NCI-H128 (cell line): ENCODE measurements around the gene RALGAPA1.
"Not testable (repeated sequence)": the region's sequence is repeated elsewhere in the genome, so short reads cannot be mapped to it uniquely, and the experiment has no call there.

Experiments used
- DNase-seq: peaks from one replicate; lab custom pipeline; 2025; ENCODE audit not compliant: unreplicated experiment; lab: John Stamatoyannopoulos, UW

Gene RALGAPA1

DNA sequence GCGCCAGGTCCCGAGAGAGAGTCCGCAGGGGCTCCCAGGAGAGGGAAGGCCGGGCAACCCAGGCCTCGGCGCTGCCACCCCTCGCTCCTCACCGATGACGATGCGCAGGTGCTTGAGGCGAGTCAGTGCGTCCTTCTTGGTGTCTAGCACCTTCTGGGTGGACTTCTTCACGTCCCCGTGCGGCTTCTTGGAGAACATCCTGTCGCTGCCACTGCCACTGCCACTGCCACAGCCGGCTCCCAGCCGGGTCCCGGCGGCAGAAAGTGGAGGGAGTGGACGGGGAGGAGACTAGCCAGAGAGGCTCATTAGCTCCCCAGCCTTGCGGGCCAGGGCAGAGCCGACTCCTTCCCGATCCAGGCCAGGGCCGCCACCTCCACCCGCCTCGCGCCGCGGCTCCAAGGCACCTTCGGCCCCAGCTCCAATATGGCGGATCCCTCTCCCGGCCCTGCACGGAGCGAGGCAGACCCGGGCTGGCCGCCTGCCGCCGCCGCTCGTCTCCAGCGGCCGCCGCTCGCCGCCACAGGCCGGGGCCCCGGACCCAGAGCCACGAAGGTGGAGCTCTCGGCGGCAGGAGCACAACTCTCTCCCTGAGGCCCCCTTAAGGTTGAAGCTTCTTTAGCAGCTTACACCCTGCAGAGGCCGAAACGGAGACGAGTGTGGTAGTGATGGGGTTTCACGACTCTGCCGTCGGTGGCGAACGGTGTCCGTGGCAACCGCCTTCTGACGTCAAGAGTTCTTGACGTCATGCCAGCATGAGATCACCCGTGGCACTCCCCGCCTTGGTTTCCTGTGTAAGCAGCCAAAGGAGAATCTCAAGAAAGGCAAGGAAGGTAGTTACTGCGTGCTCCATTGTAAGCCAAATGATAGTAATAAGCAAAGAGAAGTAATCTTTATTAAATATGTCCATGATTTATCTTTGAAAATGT, at the start of gene RALGAPA1:
Gene RALGAPA1, minus strand, starts transcription at position 658 of the 926 bp plus-strand sequence. Its CDS starts 460 bp downstream, at position 198.
- peak; percentile 83 for DNase-seq

DNA sequence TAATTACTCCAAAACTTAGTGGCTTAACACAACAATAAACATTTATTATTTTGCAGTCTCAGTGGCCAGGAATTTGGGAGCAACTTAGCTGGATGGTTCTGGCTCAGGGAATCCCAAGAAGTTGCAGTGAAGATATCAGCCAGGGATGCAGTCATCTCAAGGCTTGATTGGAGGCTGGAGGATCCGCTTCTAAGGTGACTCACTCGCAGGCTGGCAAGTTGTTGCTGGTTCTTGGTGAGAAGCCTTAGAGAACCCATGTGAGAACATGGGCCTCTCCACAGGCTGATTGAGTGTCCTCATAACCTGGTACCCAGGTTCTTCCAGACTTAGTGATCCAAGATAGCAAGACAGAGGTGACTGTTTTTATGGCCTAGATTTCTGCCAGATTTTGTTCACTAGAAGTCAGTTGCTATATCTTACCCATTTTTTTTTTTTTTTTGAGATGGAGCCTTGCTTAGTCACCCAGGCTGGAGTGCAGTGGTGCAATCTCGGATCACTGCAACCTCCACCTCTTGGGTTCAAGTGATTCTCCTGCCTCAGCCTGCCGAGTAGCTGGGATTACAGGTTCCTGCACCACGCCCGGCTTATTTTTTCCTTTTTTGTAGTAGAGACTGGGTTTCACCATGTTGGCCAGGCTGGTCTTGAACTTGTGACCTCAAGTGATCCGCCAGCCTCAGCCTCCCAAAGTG, 49.6 kb upstream of the RALGAPA1 start:
- DNase-seq = no peak

DNA sequence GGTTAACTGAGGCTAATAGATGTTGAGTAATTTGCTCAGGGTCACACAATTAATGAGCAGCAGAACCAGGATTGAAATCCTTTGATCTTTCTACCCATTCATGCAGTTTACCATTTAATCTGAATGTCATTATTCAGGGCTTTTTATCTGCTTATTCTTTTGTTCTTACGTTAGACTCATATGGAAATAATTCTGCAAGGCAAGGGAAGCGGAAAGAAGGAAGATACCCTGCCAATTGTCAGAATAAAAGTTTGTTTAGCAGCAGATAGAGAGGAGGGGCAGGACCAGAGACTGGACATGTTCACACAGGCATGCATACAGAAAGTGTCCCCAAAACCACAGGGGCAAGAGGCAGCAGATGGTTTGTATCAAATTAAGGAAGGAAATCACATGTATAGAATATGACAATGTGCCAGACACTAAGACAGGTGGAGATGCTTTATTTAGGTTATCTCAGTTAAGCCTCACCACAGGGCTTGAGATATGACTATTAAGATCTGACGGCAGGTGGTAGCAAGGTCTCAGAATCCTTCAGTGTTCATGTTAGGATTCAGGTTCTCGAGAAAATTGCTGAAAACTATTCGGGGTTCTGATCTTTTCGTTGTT, 46.9 kb upstream of the RALGAPA1 start:
- no peak for DNase-seq

DNA sequence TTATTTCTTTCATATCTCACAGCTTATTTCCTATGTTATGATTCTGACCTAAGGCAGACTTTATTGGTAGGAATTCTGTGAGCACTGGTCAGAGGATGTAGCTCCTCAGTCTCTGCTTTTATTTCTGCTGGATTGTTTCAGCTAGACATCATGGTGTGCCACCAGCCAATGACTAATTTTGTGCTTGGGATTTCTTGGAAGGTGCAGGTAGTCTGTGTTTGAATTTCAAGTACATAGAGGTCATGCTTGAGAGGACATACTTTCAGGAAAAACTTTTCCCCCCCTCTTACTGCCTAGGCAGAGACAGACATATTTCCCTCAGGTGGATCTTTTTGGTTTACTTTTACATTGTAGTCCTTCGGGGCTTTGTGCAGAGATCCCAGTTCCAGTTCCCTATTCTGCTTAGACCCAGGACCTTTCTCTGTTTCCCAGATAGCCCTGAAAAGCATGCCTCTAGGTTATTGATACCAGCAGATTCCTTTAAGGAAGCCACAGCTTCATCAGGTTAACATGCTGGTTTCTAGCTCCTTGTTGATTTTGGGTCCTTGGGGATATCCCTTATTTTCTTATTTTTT, 45.7 kb upstream of the RALGAPA1 start:
- DNase-seq = no peak

GRCh38 chr14:35853225-35853624, 44.1 kb upstream of the RALGAPA1 start:
- DNase-seq = no peak

DNA sequence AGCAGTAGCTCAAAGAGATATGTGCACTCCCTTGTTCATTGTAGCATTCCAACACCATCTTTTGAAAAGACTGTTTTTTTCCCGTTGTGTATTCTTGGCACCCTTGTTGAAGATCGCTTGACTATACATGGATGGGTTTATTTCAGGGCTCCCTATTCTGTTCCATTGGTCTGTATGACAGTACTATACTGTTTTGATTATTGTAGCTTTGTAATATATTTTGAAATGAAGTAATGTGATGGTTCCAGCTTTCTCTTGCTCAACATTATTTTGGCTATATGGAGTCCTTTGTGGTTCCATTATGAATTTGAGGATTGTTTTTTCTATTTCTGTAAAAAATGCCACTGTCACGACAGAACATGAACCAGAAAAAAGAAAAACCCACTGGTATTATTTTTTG, 42.7 kb upstream of the RALGAPA1 start:
- no peak for DNase-seq

- DNase-seq = no peak
Observed at GRCh38 chr14:35849122-35849521, 40.0 kb upstream of the RALGAPA1 start.

DNA sequence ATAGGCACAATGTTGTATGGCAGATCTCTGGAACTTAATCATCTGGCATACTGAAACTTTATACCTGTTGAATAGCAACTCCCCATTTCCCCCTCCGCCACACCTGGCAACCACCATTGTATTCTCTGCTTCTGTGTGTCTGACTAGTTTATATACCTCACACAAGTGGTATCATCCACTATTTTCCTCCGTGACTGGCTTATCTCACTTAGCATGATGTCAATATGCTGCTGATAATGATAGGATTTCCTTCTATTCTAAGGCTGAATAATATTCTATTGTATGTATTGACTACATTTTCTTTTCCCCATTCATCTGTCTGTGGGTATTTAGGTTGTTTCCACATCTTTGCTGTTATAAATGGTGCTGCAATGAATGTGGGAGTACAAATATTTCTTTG, 38.5 kb upstream of the RALGAPA1 start:
- DNase-seq = no peak

- no peak for DNase-seq
Observed at GRCh38 chr14:35844494-35844893, 35.4 kb upstream of the RALGAPA1 start.

DNA sequence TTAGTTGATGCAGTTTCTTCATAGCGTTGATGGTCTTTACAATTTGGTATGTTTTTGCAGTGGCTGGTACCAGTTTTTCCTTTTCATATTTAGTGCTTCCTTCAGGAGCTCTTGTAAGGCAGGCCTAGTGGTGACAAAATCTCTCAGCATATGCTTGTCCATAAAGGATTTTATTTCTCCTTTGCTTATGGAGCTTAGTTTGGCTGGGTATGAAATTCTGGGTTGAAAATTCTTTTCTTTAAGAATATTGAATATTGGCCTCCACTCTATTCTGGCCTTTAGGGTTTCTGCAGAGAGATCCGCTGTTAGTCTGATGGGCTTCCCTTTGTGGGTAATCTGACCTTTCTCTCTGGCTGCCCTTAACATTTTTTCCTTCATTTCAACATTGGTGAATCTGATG, 33.1 kb upstream of the RALGAPA1 start:
- not testable (repeated sequence) for DNase-seq

- DNase-seq = not testable (repeated sequence)
Observed at GRCh38 chr14:35841704-35842103, 32.6 kb upstream of the RALGAPA1 start.

GRCh38 chr14:35835208-35835982, 26.3 kb upstream of the RALGAPA1 start:
- DNase-seq = no peak

DNA sequence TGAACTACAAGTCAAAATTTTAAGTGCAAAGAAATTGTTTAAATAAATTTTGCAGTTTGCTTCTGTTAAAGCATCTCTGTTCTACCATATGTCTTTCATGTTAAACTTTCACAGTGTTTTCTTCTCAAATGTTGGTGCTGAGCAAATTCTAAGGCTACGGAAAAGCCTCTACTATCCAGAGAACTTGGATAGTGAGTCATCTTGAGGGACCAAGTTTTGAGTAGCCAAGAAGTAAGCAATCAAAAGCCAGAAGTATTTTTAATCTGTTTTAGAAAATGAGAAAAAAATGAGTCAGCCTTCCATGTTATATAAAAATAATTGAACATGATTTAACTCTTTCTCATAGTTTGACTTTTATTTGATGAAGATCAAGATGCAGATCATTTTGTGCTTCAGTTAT, 20.4 kb upstream of the RALGAPA1 start:
- no peak for DNase-seq

GRCh38 chr14:35827678-35828472, 18.8 kb upstream of the RALGAPA1 start:
- no peak for DNase-seq

GRCh38 chr14:35826952-35827416, 17.9 kb upstream of the RALGAPA1 start:
- DNase-seq = no peak

- DNase-seq = peak; percentile 95
Observed at GRCh38 chr14:35826218-35826951, 17.3 kb upstream of the RALGAPA1 start, which contains the start of gene BRMS1L. TSS of gene BRMS1L (plus strand) at chr14:35826338. CDS start at chr14:35826517, 179 bp downstream.

- no peak for DNase-seq
Observed at GRCh38 chr14:35825968-35826217, 16.8 kb upstream of the RALGAPA1 start.

DNA sequence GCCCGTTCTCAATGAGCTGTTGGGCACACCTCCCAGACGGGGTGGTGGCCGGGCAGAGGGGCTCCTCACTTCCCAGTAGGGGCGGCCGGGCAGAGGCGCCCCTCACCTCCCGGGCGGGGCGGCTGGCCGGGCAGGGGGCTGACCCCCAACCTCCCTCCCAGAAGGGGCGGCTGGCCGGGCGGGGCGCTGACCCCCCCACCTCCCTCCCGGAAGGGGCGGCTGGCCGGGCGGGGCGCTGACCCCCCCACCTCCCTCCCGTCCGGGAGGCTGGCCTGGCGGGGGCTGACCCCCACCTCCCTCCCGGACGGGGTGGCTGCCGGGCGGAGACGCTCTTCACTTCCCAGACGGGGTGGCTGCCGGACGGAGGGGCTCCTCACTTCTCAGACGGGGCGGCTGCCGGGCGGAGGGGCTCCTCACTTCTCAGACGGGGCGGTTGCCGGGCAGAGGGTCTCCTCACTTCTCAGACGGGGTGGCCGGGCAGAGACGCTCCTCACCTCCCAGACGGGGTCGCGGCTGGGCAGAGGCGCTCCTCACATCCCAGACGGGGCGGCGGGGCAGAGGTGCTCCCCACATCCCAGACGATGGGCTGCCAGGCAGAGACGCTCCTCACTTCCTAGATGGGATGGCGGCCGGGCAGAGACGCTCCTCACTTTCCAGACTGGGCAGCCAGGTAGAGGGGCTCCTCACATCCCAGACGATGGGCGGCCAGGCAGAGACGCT, 15.5 kb upstream of the RALGAPA1 start:
- not testable (repeated sequence) for DNase-seq

DNA sequence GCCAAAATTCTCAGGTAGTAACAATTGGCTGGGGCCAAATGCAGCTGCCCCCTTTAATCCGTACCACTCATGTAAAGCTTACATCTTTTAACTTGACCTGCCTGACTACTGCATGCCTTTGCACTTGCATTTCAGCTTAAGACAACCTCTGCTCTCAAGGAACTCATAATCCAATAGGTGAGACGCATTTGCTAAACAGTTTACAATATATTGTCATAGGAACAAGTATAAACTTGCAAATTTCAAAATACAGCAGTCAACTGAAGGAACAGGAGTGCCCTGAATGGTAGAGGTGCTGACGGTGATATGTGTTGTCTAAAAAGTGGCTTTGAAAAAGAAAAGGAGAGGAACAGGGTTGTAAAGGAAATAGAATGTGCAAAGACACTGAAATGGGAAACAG, 13.4 kb upstream of the RALGAPA1 start:
- DNase-seq = no peak
